ENCODE results near the gene TMEM168.

DNA sequence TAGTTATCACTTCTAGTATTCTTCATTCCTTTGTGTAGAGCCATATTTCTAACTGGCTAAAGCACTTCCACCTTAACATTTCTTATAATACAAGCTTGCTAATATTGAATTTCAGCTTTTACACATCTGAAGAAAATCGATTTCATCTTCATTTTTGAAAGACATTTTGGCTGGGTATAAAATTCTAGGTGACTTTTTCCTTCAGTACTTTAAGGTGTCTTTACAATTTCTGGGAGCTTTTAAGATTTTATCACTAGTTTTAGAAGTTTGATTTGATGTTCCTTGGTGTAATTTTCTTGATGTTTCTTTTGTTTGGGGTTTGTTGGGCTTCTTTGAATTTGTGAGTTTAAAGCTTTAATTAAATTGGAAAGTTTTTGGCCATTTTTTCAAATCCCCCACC is 38.5 kb upstream of the TMEM168 start:
- TF ChIP-seq, protein P1, sequence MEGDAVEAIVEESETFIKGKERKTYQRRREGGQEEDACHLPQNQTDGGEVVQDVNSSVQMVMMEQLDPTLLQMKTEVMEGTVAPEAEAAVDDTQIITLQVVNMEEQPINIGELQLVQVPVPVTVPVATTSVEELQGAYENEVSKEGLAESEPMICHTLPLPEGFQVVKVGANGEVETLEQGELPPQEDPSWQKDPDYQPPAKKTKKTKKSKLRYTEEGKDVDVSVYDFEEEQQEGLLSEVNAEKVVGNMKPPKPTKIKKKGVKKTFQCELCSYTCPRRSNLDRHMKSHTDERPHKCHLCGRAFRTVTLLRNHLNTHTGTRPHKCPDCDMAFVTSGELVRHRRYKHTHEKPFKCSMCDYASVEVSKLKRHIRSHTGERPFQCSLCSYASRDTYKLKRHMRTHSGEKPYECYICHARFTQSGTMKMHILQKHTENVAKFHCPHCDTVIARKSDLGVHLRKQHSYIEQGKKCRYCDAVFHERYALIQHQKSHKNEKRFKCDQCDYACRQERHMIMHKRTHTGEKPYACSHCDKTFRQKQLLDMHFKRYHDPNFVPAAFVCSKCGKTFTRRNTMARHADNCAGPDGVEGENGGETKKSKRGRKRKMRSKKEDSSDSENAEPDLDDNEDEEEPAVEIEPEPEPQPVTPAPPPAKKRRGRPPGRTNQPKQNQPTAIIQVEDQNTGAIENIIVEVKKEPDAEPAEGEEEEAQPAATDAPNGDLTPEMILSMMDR (IDR thresholded peaks at IDR 0.05) = no peak
- TF ChIP-seq POLR2A (IDR thresholded peaks at IDR 0.05) (no peak), EP300 (IDR thresholded peaks at IDR 0.05; ENCODE audit: low read depth) (no peak)
